Fibroblast of lung (primary cell): ENCODE measurements around the gene MBNL3. TPM values are rescaled to one million over a fixed set of nuclear protein-coding genes. Genes with fewer than 3 reads are reported as not detected.

ENCODE experiments used
- DNase-seq, 2 donors: peaks; one replicate each; pipeline versions ENCODE4 v3.0.0 to v3.0.0-alpha.2; 2010; ENCODE audit warnings: low read depth in 2 of 2
- H2AFZ ChIP-seq: 2 replicates; pipeline ENCODE4 v1.5.1; 2012; ENCODE audit warnings: low read length, control low read depth, inconsistent platforms
- H3K27ac ChIP-seq: 2 replicates; pipeline ENCODE4 v1.5.1; 2011; ENCODE audit warnings: low read length, control low read depth; ENCODE audit not compliant: insufficient read depth
- H3K27me3 ChIP-seq: 2 replicates; pipeline ENCODE4 v1.5.1; 2011; ENCODE audit warnings: mild to moderate bottlenecking, low read length; ENCODE audit not compliant: control insufficient read depth, insufficient read depth
- H3K36me3 ChIP-seq: 2 replicates; pipeline ENCODE4 v1.5.1; 2011; ENCODE audit warnings: low read length; ENCODE audit not compliant: control insufficient read depth, insufficient read depth
- H3K4me1 ChIP-seq: 2 replicates; pipeline ENCODE4 v1.5.1; 2011; ENCODE audit warnings: low read length; ENCODE audit not compliant: control insufficient read depth, insufficient read depth; ENCODE audit errors: extremely low read depth
- H3K4me2 ChIP-seq: 2 replicates; pipeline ENCODE4 v1.5.1; 2011; ENCODE audit warnings: low read length, control low read depth; ENCODE audit not compliant: insufficient read depth; ENCODE audit errors: extremely low read depth
- H3K4me3 ChIP-seq, 4 experiments: fragments of 200-600 bp in 1 of 4; sonication (generic) in 1 of 4; replicated peaks in 1 of 4; 2 replicates each; pipeline ENCODE4 v1.5.1; 2011 to 2016; ENCODE audit warnings: low read length in 4 of 4, low read depth in 3 of 4, mild to moderate bottlenecking in 3 of 4, control low read depth in 2 of 4, inconsistent platforms in 1 of 4, mixed read lengths in 1 of 4; ENCODE audit not compliant: insufficient read depth in 1 of 4; ENCODE audit errors: control extremely low read depth in 1 of 4
- H3K79me2 ChIP-seq: 2 replicates; pipeline ENCODE4 v1.5.1; 2012; ENCODE audit warnings: mild to moderate bottlenecking, low read length, inconsistent platforms; ENCODE audit not compliant: control insufficient read depth, insufficient read depth
- H3K9ac ChIP-seq: 2 replicates; pipeline ENCODE4 v1.5.1; 2011; ENCODE audit warnings: mild to moderate bottlenecking, low read length, control low read depth; ENCODE audit not compliant: insufficient read depth
- H3K9me3 ChIP-seq: 2 replicates; pipeline ENCODE4 v1.5.1; 2012; ENCODE audit warnings: low read depth, low read length; ENCODE audit not compliant: control insufficient read depth, insufficient read depth
- H4K20me1 ChIP-seq: 2 replicates; pipeline ENCODE4 v1.5.1; 2011; ENCODE audit warnings: low read length; ENCODE audit not compliant: control insufficient read depth, insufficient read depth; ENCODE audit errors: extremely low read depth
- CTCF ChIP-seq, 2 donors: IDR thresholded peaks in 1 of 2; conservative IDR thresholded peaks in 1 of 2; 1 replicate in 1 of 2; 2 replicates in 1 of 2; pipeline ENCODE4 v1.5.1; 2011 to 2012; ENCODE audit warnings: low read length in 2 of 2, control low read depth in 1 of 2, inconsistent platforms in 1 of 2, low read depth in 1 of 2, mild to moderate bottlenecking in 1 of 2
- EZH2 ChIP-seq: IDR thresholded peaks from 2 replicates; pipeline ENCODE4 v1.5.1; 2012; ENCODE audit warnings: low read length, control low read depth, mild to moderate bottlenecking; ENCODE audit errors: missing control alignments
- polyA plus RNA-seq, 2 donors: library from polyadenylated mRNA; depleted of rRNA in 1 of 2; stranded (reverse) in 1 of 2; unstranded in 1 of 2; fragments of >200 nt; gene quantifications; 2 replicates each; pipeline ENCODE4 v1.2.1, GENCODE V29; 2011 to 2012; ENCODE audit warnings: missing spikeins in 1 of 2
- total RNA-seq: library from RNA; depleted of rRNA; stranded (reverse); fragments of >200 nt; gene quantifications from 2 replicates; pipeline ENCODE4 v1.2.1, GENCODE V29; 2014

MBNL3 gene
- total and polyA plus RNA-seq, 2 donors (not counting 1 experiment from before 2014, with no cell fraction given): 2.6 to 4.5 TPM

GRCh38 chrX:132433551-132433950 lies 55.3 kb downstream of the MBNL3 start:
- TF ChIP-seq EZH2 (no peak), CTCF (conservative IDR thresholded peaks at IDR 0.05 in 1 of 2, IDR thresholded peaks at IDR 0.05 in 1 of 2; ENCODE audit: low read depth in 1 of 2, low read length in 2 of 2) (no peak)
- H3K36me3 ChIP-seq: no peaks in the 10 kb centered on the region
- no peak overlapping the region for H2AFZ ChIP-seq
- H3K4me3 ChIP-seq: no peak overlapping the region
- H3K27me3 ChIP-seq: no peaks in the 10 kb centered on the region
- no peak for DNase-seq
- no peaks in the 10 kb centered on the region for H3K9me3 ChIP-seq
- H3K4me2 ChIP-seq: no peak overlapping the region
- no peak overlapping the region for H3K27ac ChIP-seq
- no peaks in the 10 kb centered on the region for H3K4me1 ChIP-seq
- H3K9ac ChIP-seq: no peak overlapping the region
- H4K20me1 ChIP-seq: no peaks in the 10 kb centered on the region
- no peaks in the 10 kb centered on the region for H3K79me2 ChIP-seq

GRCh38 chrX:132433001-132433400 lies 55.8 kb downstream of the MBNL3 start:
- TF ChIP-seq CTCF (conservative IDR thresholded peaks at IDR 0.05 in 1 of 2, IDR thresholded peaks at IDR 0.05 in 1 of 2; ENCODE audit: low read depth in 1 of 2, low read length in 2 of 2) (no peak), EZH2 (no peak)

GRCh38 chrX:132428896-132429295 lies 59.9 kb downstream of the MBNL3 start:
- Histone ChIP-seq H3K4me3 (no peak overlapping the region), H3K36me3 (no peaks in the 10 kb centered on the region), H3K4me2 (no peak overlapping the region), H2AFZ (no peak overlapping the region), H3K27me3 (no peaks in the 10 kb centered on the region), H3K4me1 (no peaks in the 10 kb centered on the region), H3K9me3 (no peaks in the 10 kb centered on the region), H3K27ac (no peak overlapping the region), H3K79me2 (no peaks in the 10 kb centered on the region), H3K9ac (no peak overlapping the region), H4K20me1 (no peaks in the 10 kb centered on the region)
- DNase-seq: no peak
- TF ChIP-seq CTCF (conservative IDR thresholded peaks at IDR 0.05 in 1 of 2, IDR thresholded peaks at IDR 0.05 in 1 of 2; ENCODE audit: low read depth in 1 of 2, low read length in 2 of 2) (no peak), EZH2 (no peak)

More at GRCh38 chrX:132433001-132433400, 55.8 kb downstream of the MBNL3 start:
- Histone ChIP-seq H3K4me1 (no peaks in the 10 kb centered on the region), H2AFZ (no peak overlapping the region), H3K36me3 (no peaks in the 10 kb centered on the region), H3K27me3 (no peaks in the 10 kb centered on the region), H3K9me3 (no peaks in the 10 kb centered on the region), H3K4me2 (no peak overlapping the region), H3K27ac (no peak overlapping the region), H3K4me3 (no peak overlapping the region), H3K9ac (no peak overlapping the region), H3K79me2 (no peaks in the 10 kb centered on the region), H4K20me1 (no peaks in the 10 kb centered on the region)
- DNase-seq: no peak
